DOHH2 (cell line): Measurements from ENCODE around the gene CENPK.

Experiments
- EZH2phosphoT487 ChIP-seq: fragments of 200-600 bp; sonication (generic); IDR thresholded peaks from 2 replicates; pipeline ENCODE4 v1.6.1; 2017; ENCODE audit warnings: borderline replicate concordance, mild to moderate bottlenecking, antibody characterized with exemption, low read length, moderate library complexity, mixed read lengths
- TF ChIP-seq, protein P1 (sequence below): fragments of 200-600 bp; sonication (generic); IDR thresholded peaks from one replicate; pipeline ENCODE4 v1.5.1; 2014; ENCODE audit warnings: antibody characterized with exemption, mild to moderate bottlenecking, low read depth, low read length; ENCODE audit not compliant: poor library complexity, severe bottlenecking

DNA sequence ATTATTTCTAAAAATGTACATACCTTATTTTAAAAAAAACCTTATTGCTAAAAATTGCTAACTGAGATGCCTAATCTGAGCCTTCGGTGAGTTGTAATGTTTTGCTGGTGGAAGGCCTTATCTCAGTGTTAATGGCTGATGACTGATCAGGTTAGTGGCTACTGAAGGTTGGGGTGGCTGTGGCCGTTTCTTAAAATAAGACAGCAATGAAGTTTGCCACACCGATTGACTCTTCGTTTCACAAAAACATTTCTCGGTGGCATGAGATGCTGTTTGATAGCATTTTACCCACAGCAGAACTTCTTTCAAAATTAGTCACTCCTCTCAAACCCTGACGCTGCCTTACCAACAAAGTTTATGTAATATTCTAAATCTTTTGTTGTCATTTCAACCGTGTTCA, 14.7 kb downstream of the CENPK start:
- TF ChIP-seq, protein P1, sequence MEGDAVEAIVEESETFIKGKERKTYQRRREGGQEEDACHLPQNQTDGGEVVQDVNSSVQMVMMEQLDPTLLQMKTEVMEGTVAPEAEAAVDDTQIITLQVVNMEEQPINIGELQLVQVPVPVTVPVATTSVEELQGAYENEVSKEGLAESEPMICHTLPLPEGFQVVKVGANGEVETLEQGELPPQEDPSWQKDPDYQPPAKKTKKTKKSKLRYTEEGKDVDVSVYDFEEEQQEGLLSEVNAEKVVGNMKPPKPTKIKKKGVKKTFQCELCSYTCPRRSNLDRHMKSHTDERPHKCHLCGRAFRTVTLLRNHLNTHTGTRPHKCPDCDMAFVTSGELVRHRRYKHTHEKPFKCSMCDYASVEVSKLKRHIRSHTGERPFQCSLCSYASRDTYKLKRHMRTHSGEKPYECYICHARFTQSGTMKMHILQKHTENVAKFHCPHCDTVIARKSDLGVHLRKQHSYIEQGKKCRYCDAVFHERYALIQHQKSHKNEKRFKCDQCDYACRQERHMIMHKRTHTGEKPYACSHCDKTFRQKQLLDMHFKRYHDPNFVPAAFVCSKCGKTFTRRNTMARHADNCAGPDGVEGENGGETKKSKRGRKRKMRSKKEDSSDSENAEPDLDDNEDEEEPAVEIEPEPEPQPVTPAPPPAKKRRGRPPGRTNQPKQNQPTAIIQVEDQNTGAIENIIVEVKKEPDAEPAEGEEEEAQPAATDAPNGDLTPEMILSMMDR: no peak
- TF ChIP-seq EZH2phosphoT487: no peak
